Neural cell (in vitro differentiated cells): Measurements from ENCODE around the gene ROBO1. TPM values are rescaled to one million over a fixed set of nuclear protein-coding genes. Genes with fewer than 3 reads are reported as not detected.

Source experiments
- H2AFZ ChIP-seq: fragments of 200-600, 300-800 bp; sonication (generic), shearing (Covaris generic); 2 replicates; pipeline ENCODE4 v1.6.0; 2014; ENCODE audit warnings: low read depth, mild to moderate bottlenecking, antibody characterized with exemption, low read length, moderate library complexity
- H3F3A ChIP-seq: fragments of 200-600 bp; shearing (Covaris generic); 2 replicates; pipeline ENCODE4 v1.6.1; 2016; ENCODE audit warnings: mild to moderate bottlenecking, moderate library complexity, mixed read lengths, antibody characterized with exemption, low read length; ENCODE audit not compliant: insufficient read depth, poor library complexity, severe bottlenecking
- H3K27ac ChIP-seq: fragments of 200-600, 300-800 bp; sonication (generic), shearing (Covaris generic); 2 replicates; pipeline ENCODE4 v1.5.1; 2014; ENCODE audit warnings: mild to moderate bottlenecking, low read length, moderate library complexity
- H3K27me3 ChIP-seq: fragments of 300-800, 200-600 bp; sonication (generic), shearing (Covaris generic); 2 replicates; pipeline ENCODE4 v1.6.0; 2014; ENCODE audit warnings: mild to moderate bottlenecking, low read depth, low read length, moderate library complexity; ENCODE audit not compliant: insufficient read depth
- H3K36me3 ChIP-seq: fragments of 300-800, 200-600 bp; sonication (generic), shearing (Covaris generic); 2 replicates; pipeline ENCODE4 v1.5.1; 2014; ENCODE audit warnings: mild to moderate bottlenecking, antibody characterized with exemption, low read length, moderate library complexity; ENCODE audit not compliant: insufficient read depth
- H3K4me2 ChIP-seq: fragments of 300-800, 200-600 bp; sonication (generic), shearing (Covaris generic); 2 replicates; pipeline ENCODE4 v1.6.0; 2014; ENCODE audit warnings: mild to moderate bottlenecking, low read length
- H3K4me3 ChIP-seq: fragments of 300-800, 200-600 bp; sonication (generic), shearing (Covaris generic); 2 replicates; pipeline ENCODE4 v1.5.1; 2014; ENCODE audit warnings: mild to moderate bottlenecking, low read length, moderate library complexity
- H3K79me2 ChIP-seq: fragments of 200-600 bp; shearing (Covaris generic); replicated peaks from 2 replicates; pipeline ENCODE4 v1.6.0; 2014; ENCODE audit warnings: mild to moderate bottlenecking, low read length, moderate library complexity; ENCODE audit not compliant: insufficient read depth
- H3K9ac ChIP-seq: fragments of 300-800, 200-600 bp; sonication (generic), shearing (Covaris generic); 2 replicates; pipeline ENCODE4 v1.6.1; 2016; ENCODE audit warnings: mild to moderate bottlenecking, low read length, mixed read lengths
- H3K9me2 ChIP-seq: fragments of 200-600 bp; shearing (Covaris generic); 2 replicates; pipeline ENCODE4 v1.6.1; 2016; ENCODE audit warnings: mild to moderate bottlenecking, low read length, mixed read lengths; ENCODE audit not compliant: insufficient read depth
- H3K9me3 ChIP-seq: fragments of 200-600, 300-800 bp; sonication (generic), shearing (Covaris generic); 2 replicates; pipeline ENCODE4 v1.6.1; 2016; ENCODE audit warnings: mild to moderate bottlenecking, mixed run types, low read length, moderate library complexity, mixed read lengths
- H4K20me1 ChIP-seq: fragments of 200-600 bp; shearing (Covaris generic); 2 replicates; pipeline ENCODE4 v1.6.1; 2016; ENCODE audit warnings: mild to moderate bottlenecking, mixed run types; ENCODE audit not compliant: insufficient read depth
- EP300 ChIP-seq: fragments of 450-650 bp; conservative IDR thresholded peaks from 2 replicates; pipeline ENCODE4 v1.6.1; 2014; ENCODE audit warnings: antibody characterized with exemption, mild to moderate bottlenecking, moderate library complexity; ENCODE audit not compliant: poor library complexity, severe bottlenecking
- EZH2 ChIP-seq: fragments of 200-600, 300-800 bp; shearing (Covaris generic), sonication (generic); IDR thresholded peaks from 2 replicates; pipeline ENCODE4 v1.6.1; 2014; ENCODE audit warnings: antibody characterized with exemption, low read length, borderline replicate concordance, mild to moderate bottlenecking; ENCODE audit not compliant: insufficient read depth, poor library complexity, severe bottlenecking
- MXI1 ChIP-seq: fragments of 450-650 bp; conservative IDR thresholded peaks from 2 replicates; pipeline ENCODE4 v1.6.1; 2014; ENCODE audit warnings: antibody characterized with exemption, mild to moderate bottlenecking; ENCODE audit not compliant: poor library complexity, severe bottlenecking
- POLR2AphosphoS5 ChIP-seq: IDR thresholded peaks from 2 replicates; pipeline ENCODE4 v1.6.1; 2012
- RAD21 ChIP-seq: fragments of 450-650 bp; conservative IDR thresholded peaks from 2 replicates; pipeline ENCODE4 v1.6.1; 2014; ENCODE audit warnings: antibody characterized with exemption, mild to moderate bottlenecking, moderate library complexity
- SMC3 ChIP-seq: fragments of 450-650 bp; conservative IDR thresholded peaks from 2 replicates; pipeline ENCODE4 v1.6.1; 2014; ENCODE audit warnings: antibody characterized with exemption, mild to moderate bottlenecking, moderate library complexity; ENCODE audit not compliant: poor library complexity
- TAF1 ChIP-seq: IDR thresholded peaks from 2 replicates; pipeline ENCODE4 v1.6.1; 2012; ENCODE audit warnings: low read depth
- polyA plus RNA-seq: library from polyadenylated mRNA; depleted of rRNA; stranded (reverse); fragments of >200 nt; gene quantifications from 2 replicates; pipeline ENCODE4 v1.2.3, GENCODE V29; 2014
- TF ChIP-seq, protein P1 (sequence below): IDR thresholded peaks from 2 replicates; pipeline ENCODE4 v1.6.1; 2012; ENCODE audit warnings: borderline replicate concordance
- TF ChIP-seq, protein P2 (sequence below): fragments of 450-650 bp; IDR thresholded peaks from 2 replicates; pipeline ENCODE4 v1.5.1; 2014; ENCODE audit warnings: antibody characterized with exemption, mild to moderate bottlenecking, moderate library complexity; ENCODE audit not compliant: poor library complexity, severe bottlenecking

The ROBO1 gene
- polyA plus RNA-seq, 1 donor from 2014 or later: 183 TPM

DNA sequence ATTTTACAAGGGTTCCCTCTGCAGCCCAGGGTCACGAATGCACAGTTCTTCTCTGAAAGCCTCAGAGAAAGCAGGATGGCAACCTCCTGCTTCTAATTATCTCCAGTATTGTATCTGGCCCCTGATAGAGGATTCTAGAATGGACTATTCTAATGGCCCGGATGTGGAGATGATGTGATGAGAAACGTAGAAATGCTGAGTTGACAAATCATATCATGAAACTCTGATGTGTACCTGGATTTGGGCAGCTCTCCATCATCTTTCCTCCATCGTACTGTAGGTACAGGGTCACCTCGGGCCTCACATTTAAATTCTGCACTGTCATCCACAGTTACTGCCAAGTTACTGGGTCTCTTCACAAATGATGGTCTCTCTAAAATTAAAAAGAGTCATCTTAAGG, 1050.8 kb downstream of the ROBO1 start:
- Histone ChIP-seq H3K9ac (no peak overlapping the region), H3K36me3 (peaks cover 12% of the 10 kb centered on the region), H3K9me3 (no peaks in the 10 kb centered on the region), H3F3A (no peaks in the 10 kb centered on the region), H3K27me3 (no peaks in the 10 kb centered on the region), H3K9me2 (no peaks in the 10 kb centered on the region), H2AFZ (no peak overlapping the region), H4K20me1 (no peaks in the 10 kb centered on the region), H3K27ac (no peak overlapping the region), H3K79me2 (no peaks in the 10 kb centered on the region), H3K4me2 (no peak overlapping the region), H3K4me3 (no peak overlapping the region)
- TF ChIP-seq POLR2AphosphoS5 (no peak), EP300 (no peak), EZH2 (no peak), TAF1 (no peak), RAD21 (no peak), SMC3 (no peak), MXI1 (no peak)
- TF ChIP-seq, protein P1, sequence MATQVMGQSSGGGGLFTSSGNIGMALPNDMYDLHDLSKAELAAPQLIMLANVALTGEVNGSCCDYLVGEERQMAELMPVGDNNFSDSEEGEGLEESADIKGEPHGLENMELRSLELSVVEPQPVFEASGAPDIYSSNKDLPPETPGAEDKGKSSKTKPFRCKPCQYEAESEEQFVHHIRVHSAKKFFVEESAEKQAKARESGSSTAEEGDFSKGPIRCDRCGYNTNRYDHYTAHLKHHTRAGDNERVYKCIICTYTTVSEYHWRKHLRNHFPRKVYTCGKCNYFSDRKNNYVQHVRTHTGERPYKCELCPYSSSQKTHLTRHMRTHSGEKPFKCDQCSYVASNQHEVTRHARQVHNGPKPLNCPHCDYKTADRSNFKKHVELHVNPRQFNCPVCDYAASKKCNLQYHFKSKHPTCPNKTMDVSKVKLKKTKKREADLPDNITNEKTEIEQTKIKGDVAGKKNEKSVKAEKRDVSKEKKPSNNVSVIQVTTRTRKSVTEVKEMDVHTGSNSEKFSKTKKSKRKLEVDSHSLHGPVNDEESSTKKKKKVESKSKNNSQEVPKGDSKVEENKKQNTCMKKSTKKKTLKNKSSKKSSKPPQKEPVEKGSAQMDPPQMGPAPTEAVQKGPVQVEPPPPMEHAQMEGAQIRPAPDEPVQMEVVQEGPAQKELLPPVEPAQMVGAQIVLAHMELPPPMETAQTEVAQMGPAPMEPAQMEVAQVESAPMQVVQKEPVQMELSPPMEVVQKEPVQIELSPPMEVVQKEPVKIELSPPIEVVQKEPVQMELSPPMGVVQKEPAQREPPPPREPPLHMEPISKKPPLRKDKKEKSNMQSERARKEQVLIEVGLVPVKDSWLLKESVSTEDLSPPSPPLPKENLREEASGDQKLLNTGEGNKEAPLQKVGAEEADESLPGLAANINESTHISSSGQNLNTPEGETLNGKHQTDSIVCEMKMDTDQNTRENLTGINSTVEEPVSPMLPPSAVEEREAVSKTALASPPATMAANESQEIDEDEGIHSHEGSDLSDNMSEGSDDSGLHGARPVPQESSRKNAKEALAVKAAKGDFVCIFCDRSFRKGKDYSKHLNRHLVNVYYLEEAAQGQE: no peak
- TF ChIP-seq, protein P2, sequence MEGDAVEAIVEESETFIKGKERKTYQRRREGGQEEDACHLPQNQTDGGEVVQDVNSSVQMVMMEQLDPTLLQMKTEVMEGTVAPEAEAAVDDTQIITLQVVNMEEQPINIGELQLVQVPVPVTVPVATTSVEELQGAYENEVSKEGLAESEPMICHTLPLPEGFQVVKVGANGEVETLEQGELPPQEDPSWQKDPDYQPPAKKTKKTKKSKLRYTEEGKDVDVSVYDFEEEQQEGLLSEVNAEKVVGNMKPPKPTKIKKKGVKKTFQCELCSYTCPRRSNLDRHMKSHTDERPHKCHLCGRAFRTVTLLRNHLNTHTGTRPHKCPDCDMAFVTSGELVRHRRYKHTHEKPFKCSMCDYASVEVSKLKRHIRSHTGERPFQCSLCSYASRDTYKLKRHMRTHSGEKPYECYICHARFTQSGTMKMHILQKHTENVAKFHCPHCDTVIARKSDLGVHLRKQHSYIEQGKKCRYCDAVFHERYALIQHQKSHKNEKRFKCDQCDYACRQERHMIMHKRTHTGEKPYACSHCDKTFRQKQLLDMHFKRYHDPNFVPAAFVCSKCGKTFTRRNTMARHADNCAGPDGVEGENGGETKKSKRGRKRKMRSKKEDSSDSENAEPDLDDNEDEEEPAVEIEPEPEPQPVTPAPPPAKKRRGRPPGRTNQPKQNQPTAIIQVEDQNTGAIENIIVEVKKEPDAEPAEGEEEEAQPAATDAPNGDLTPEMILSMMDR: no peak

DNA sequence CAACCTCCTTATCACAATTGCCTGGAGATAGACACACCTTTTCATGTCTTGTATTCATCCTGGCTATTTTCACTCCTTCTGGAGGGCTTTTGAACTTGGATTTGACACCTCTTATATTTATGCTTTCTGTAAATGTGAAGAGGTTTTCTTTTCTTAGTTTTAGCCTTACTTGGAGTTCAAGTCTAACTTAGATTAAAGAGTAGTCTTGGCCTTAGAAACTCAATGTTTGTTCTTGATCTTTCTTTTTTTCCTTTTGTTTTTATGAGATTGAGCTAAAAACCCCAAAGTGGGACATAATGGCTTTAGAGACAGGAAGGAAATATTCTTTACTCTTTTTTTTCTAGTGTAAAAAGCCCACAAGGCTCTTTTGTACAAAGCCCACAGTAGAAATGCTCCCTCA, 1054.9 kb downstream of the ROBO1 start:
- no peaks in the 10 kb centered on the region for H3K9me2 ChIP-seq
- peaks cover 12% of the 10 kb centered on the region for H3K36me3 ChIP-seq
- no peak overlapping the region for H2AFZ ChIP-seq
- no peak overlapping the region for H3K4me3 ChIP-seq
- no peaks in the 10 kb centered on the region for H3K9me3 ChIP-seq
- H3K27me3 ChIP-seq: no peaks in the 10 kb centered on the region
- no peaks in the 10 kb centered on the region for H4K20me1 ChIP-seq
- no peak overlapping the region for H3K27ac ChIP-seq
- no peaks in the 10 kb centered on the region for H3F3A ChIP-seq
- H3K4me2 ChIP-seq: no peak overlapping the region
- no peaks in the 10 kb centered on the region for H3K79me2 ChIP-seq
- H3K9ac ChIP-seq: no peak overlapping the region
- no peak for TF ChIP-seq POLR2AphosphoS5
- TF ChIP-seq, protein P1: no peak
- TF ChIP-seq RAD21: no peak
- TF ChIP-seq TAF1: no peak
- TF ChIP-seq, protein P2: no peak
- no peak for TF ChIP-seq SMC3
